Kidney epithelial cell (primary cell): ENCODE data around the gene CFAP107. TPM values are rescaled to one million over a fixed set of nuclear protein-coding genes. Genes with fewer than 3 reads are reported as not detected.

ENCODE experiments used
- DNase-seq: peaks from one replicate; pipeline ENCODE4 v3.0.0-alpha.2; 2010; ENCODE audit warnings: low read depth
- H3K27me3 ChIP-seq: 2 replicates; pipeline ENCODE4 v1.6.0; 2011; ENCODE audit warnings: low read length; ENCODE audit not compliant: control insufficient read depth, insufficient read depth
- H3K36me3 ChIP-seq: 2 replicates; pipeline ENCODE4 v1.5.1; 2011; ENCODE audit warnings: low read length; ENCODE audit not compliant: control insufficient read depth, insufficient read depth
- H3K4me3 ChIP-seq: 2 replicates; pipeline ENCODE4 v1.5.1; 2011; ENCODE audit warnings: low read depth, mild to moderate bottlenecking, control low read depth, low read length
- total RNA-seq: library from RNA; depleted of rRNA; stranded (reverse); fragments of >200 nt; gene quantifications from 2 replicates; pipeline ENCODE4 v1.2.3, GENCODE V29; 2015
- TF ChIP-seq, protein P1 (sequence below): IDR thresholded peaks from 2 replicates; pipeline ENCODE4 v1.5.1; 2011; ENCODE audit warnings: mild to moderate bottlenecking, moderate library complexity, low read length, control low read depth, inconsistent platforms; ENCODE audit not compliant: insufficient read depth, poor library complexity, severe bottlenecking

CFAP107 gene
- total RNA-seq, 1 donor from 2014 or later, result not detected

DNA sequence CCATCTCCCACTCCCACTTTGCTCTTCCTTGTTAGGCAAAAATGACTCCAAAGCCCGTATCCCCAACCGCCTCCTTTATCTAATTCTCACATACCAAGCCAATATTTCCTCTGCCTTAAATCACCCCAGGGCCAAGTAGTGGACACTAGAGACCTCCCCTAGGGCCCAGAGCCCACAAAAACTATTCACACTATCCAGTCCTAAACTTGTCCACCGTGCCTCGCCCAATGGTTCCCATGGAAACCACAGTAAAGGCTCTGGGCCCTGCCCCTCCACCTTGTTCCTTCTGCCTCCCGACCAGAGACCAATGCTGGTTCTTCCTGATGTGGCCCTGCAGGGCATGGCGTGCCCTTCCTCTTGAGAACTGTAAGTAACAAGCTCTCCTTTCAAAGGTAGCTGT, 11.8 kb downstream of the CFAP107 start:
- no peaks in the 10 kb centered on the region for H3K27me3 ChIP-seq
- TF ChIP-seq, protein P1, sequence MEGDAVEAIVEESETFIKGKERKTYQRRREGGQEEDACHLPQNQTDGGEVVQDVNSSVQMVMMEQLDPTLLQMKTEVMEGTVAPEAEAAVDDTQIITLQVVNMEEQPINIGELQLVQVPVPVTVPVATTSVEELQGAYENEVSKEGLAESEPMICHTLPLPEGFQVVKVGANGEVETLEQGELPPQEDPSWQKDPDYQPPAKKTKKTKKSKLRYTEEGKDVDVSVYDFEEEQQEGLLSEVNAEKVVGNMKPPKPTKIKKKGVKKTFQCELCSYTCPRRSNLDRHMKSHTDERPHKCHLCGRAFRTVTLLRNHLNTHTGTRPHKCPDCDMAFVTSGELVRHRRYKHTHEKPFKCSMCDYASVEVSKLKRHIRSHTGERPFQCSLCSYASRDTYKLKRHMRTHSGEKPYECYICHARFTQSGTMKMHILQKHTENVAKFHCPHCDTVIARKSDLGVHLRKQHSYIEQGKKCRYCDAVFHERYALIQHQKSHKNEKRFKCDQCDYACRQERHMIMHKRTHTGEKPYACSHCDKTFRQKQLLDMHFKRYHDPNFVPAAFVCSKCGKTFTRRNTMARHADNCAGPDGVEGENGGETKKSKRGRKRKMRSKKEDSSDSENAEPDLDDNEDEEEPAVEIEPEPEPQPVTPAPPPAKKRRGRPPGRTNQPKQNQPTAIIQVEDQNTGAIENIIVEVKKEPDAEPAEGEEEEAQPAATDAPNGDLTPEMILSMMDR, result no peak
- H3K36me3 ChIP-seq, result no peaks in the 10 kb centered on the region
- H3K4me3 ChIP-seq, result no peak overlapping the region
- no peak for DNase-seq

DNA sequence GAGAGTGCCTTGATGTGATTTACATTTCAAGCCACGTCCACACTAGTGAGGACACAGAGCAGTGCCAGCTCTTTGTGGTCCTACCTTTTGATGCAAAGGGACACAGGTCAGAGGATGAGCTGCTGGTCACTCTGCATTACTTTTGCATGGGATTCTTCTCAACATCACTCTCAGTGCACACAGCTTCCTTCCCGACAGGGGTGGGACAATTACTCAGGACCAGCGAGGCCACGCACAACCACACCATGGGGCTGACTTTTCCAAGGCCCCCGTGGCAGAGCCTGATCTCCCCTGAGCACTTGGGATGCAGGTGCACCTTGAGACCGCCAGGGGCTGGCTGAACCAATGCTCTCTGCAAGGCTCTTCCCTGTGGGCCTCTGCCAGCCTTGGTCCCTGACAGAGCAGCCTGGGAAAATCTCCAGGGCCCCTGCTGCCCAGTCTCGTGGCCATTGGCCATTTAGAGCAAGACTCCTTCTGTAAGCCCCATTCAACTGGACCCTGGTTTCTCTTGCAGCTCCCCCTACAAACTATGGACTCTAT, 14.3 kb downstream of the CFAP107 start:
- TF ChIP-seq, protein P1, result no peak
- no peaks in the 10 kb centered on the region for H3K27me3 ChIP-seq
- H3K36me3 ChIP-seq, result no peaks in the 10 kb centered on the region
- DNase-seq, result no peak
- no peak overlapping the region for H3K4me3 ChIP-seq

DNA sequence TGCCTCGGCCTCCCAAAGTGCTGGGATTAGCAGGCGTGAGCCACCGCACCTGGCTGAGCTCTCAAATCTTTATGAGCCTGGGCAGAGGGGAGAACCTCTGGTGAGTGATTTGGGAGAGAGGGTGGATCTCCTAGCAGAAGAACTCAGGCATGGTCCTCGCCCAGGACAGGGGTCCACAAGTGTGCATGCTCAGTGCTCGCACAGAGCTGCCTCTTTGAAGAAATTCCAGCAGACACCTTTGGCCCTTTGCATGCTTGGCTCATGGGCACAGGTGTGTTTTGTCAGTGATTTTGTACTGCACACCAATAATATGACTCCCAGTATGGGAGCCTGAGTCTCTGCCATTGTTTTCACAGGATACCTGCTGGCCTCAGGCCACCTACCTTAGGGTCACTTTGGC, 15.8 kb downstream of the CFAP107 start:
- Histone ChIP-seq H3K27me3 (no peaks in the 10 kb centered on the region), H3K36me3 (no peaks in the 10 kb centered on the region), H3K4me3 (no peak overlapping the region)
- DNase-seq, result no peak
- TF ChIP-seq, protein P1, result no peak

DNA sequence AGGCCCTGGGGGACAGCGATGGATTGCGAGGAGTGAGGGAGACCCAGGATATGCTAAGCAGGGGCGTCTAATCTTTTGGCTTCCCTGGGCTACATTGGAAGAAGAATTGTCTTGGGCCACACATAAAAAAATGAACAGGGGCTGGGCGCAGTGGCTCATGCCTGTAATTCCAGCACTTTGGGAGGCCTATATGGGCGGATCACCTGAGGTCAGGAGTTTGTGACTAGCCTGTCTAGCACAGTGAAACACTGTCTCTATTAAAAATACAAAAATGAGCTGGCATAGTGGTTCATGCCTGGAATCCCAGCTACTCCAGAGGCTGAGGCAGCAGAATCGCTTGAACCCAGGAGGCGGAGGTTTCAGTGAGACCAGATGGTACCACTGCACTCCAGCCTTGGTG, 16.8 kb downstream of the CFAP107 start:
- DNase-seq, result no peak
- TF ChIP-seq, protein P1, result no peak
- Histone ChIP-seq H3K4me3 (no peak overlapping the region), H3K36me3 (no peaks in the 10 kb centered on the region), H3K27me3 (no peaks in the 10 kb centered on the region)

DNA sequence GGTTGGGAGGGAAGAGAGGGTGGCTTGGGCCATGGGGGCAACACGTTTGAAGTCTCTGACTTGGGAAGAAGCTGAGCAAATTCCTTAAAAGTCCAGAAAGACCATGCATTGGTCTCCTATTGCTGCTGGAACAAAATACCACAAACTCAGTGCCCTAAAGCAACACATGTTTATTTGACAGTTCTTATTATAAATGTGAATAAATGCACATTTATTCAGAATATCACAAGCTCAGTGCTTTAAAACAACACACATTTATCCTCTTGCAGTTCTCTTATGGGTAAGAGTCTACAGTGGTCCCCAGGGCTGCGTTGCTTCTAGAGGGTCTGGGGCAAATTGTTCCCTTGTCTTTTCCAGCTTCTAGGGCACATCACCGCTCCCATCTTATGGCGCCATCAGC, 17.5 kb downstream of the CFAP107 start:
- Histone ChIP-seq H3K27me3 (no peaks in the 10 kb centered on the region), H3K4me3 (no peak overlapping the region), H3K36me3 (no peaks in the 10 kb centered on the region)
- TF ChIP-seq, protein P1, result no peak
- no peak for DNase-seq

DNA sequence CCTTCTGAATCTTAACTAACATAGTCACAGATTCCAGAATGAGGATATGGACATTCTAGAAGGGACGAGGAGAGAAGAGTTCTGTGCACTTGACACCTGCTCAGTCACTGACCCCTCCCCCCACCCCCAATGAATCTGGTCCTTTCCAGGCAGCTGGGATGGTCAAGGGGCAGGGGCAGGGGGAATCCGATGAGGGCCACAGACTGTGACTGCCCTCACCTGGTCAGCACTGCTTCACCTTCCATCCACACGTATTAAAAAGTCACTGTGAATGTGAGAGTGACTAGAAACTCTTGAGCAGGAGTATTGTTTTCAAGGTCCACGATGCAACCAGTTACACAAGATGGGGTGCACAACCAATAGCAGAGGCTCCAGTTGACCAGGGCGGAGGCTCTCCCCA, 18.0 kb downstream of the CFAP107 start:
- TF ChIP-seq, protein P1, result no peak
- Histone ChIP-seq H3K4me3 (no peak overlapping the region), H3K36me3 (no peaks in the 10 kb centered on the region), H3K27me3 (no peaks in the 10 kb centered on the region)
- no peak for DNase-seq
